K562 (cell line): ENCODE results near the gene IL6R. TPM values are rescaled to one million over a fixed set of nuclear protein-coding genes. Genes with fewer than 3 reads are reported as not detected.

ENCODE experiments used
- ATAC-seq: fragments of 200-7000 bp; cut with Tn5 transposase; 3 replicates; pipeline ENCODE4 v1.9.1; 2020; ENCODE audit warnings: moderate library complexity
- BruUV-seq: library from RNA; stranded (reverse); fragments of 400-500 nt; replicated peaks from 2 replicates; lab custom pipeline; 2021; lab: Mats Ljungman, UMichigan
- CTCF ChIA-PET: fragments of 300-600 bp; formaldehyde crosslinking; extraction: SDS; loops from one replicate; lab custom pipeline; 2021; ENCODE audit warnings: low intra/inter-chr PET ratio; lab: Yijun Ruan, JAX
- POLR2A ChIA-PET: fragments of 300-600, 350-650 bp; sonication (Branson Sonifier 250); formaldehyde crosslinking; extraction: SDS; loops from one replicate; lab custom pipeline; 2021; ENCODE audit warnings: antibody characterized with exemption, inconsistent platforms; lab: Yijun Ruan, JAX
- DNase-seq, 4 experiments: peaks; one replicate each; pipeline versions ENCODE4 v3.0.0 to v3.0.0-alpha.2; 2011 to 2018; ENCODE audit warnings: low spot score in 3 of 4, mixed read lengths in 3 of 4; ENCODE audit errors: extremely low read depth in 1 of 4
- FAIRE-seq: peaks from 2 replicates; lab custom pipeline; 2011; peaks lifted over from hg19 to GRCh38; lab: Jason Lieb, UNC
- H2AFZ ChIP-seq: 2 replicates; pipeline ENCODE4 v1.6.0; 2011; ENCODE audit warnings: low read depth, low read length, control low read depth, inconsistent platforms
- H3K27ac ChIP-seq: fragments of 200-600 bp; 3 replicates; pipeline ENCODE4 v1.8.0; 2011; ENCODE audit warnings: low read depth, mild to moderate bottlenecking, control low read depth, inconsistent platforms, low read length, moderate library complexity, mixed read lengths; ENCODE audit errors: extremely low read depth
- H3K27me3 ChIP-seq, 2 experiments: fragments of 300-600 bp in 1 of 2; 2 replicates in 1 of 2; 3 replicates in 1 of 2; pipeline versions ENCODE4 v1.6.0 to v1.8.0; 2011; ENCODE audit warnings: inconsistent platforms in 2 of 2, low read length in 2 of 2, mild to moderate bottlenecking in 1 of 2, mixed read lengths in 1 of 2, moderate library complexity in 1 of 2; ENCODE audit not compliant: control insufficient read depth in 2 of 2, insufficient read depth in 2 of 2
- H3K36me3 ChIP-seq: fragments of 300-600 bp; 3 replicates; pipeline ENCODE4 v1.8.0; 2011; ENCODE audit warnings: mild to moderate bottlenecking, low read length, inconsistent platforms; ENCODE audit not compliant: control insufficient read depth, insufficient read depth
- H3K4me1 ChIP-seq, 2 experiments: fragments of 200-600 bp in 1 of 2; replicated peaks in 1 of 2; 2 replicates in 1 of 2; 3 replicates in 1 of 2; pipeline versions ENCODE4 v1.5.1 to v1.8.0; 2011; ENCODE audit warnings: inconsistent platforms in 2 of 2, low read length in 2 of 2, mild to moderate bottlenecking in 1 of 2, mixed read lengths in 1 of 2, moderate library complexity in 1 of 2; ENCODE audit not compliant: control insufficient read depth in 2 of 2, insufficient read depth in 2 of 2
- H3K4me2 ChIP-seq: 2 replicates; pipeline ENCODE4 v1.6.1; 2011; ENCODE audit warnings: low read length, control low read depth, inconsistent platforms, mixed read lengths; ENCODE audit not compliant: insufficient read depth
- H3K4me3 ChIP-seq: fragments of 200-600 bp; sonication (generic), shearing (Covaris generic); 2 replicates; pipeline ENCODE4 v1.5.1; 2016; ENCODE audit warnings: control low read depth, inconsistent platforms
- H3K79me2 ChIP-seq: fragments of 200-600 bp; 3 replicates; pipeline ENCODE4 v1.8.0; 2011; ENCODE audit warnings: low read length, inconsistent platforms; ENCODE audit not compliant: control insufficient read depth, insufficient read depth
- H3K9ac ChIP-seq, 2 experiments: 2 replicates each; pipeline versions ENCODE4 v1.6.0 to v1.6.1; 2011; ENCODE audit warnings: low read depth in 2 of 2, low read length in 2 of 2, control low read depth in 1 of 2, inconsistent platforms in 1 of 2, mild to moderate bottlenecking in 1 of 2, mixed read lengths in 1 of 2; ENCODE audit not compliant: insufficient read depth in 1 of 2
- H3K9me1 ChIP-seq: one replicate; pipeline ENCODE4 v1.6.0; 2011; ENCODE audit warnings: inconsistent platforms, mild to moderate bottlenecking, low read length, moderate library complexity; ENCODE audit not compliant: control insufficient read depth, insufficient read depth
- H3K9me3 ChIP-seq: replicated peaks from 2 replicates; pipeline ENCODE4 v1.5.1; 2011; ENCODE audit warnings: low read depth, low read length, inconsistent platforms; ENCODE audit not compliant: control insufficient read depth, insufficient read depth
- H4K20me1 ChIP-seq: replicated peaks from 2 replicates; pipeline ENCODE4 v1.6.1; 2011; ENCODE audit warnings: low read length, inconsistent platforms, mixed read lengths; ENCODE audit not compliant: control insufficient read depth, insufficient read depth
- CTCFL ChIP-seq: IDR thresholded peaks from 2 replicates; pipeline ENCODE4 v1.6.1; 2011; ENCODE audit warnings: borderline replicate concordance, low read depth, mild to moderate bottlenecking, moderate library complexity, low read length; ENCODE audit not compliant: insufficient read depth, poor library complexity, severe bottlenecking
- EWSR1 ChIP-seq: fragments of 450-650 bp; IDR thresholded peaks from 2 replicates; pipeline ENCODE4 v1.6.1; 2018; ENCODE audit warnings: borderline replicate concordance, mild to moderate bottlenecking, low read depth, moderate library complexity; ENCODE audit not compliant: partially characterized antibody
- MCM7 ChIP-seq, 2 experiments: fragments of 450-650 bp; IDR thresholded peaks; 2 replicates each; pipeline ENCODE4 v1.6.1; 2016 to 2018
- RBM14 ChIP-seq: fragments of 200-400 bp; formaldehyde crosslinking; IDR thresholded peaks from 2 replicates; pipeline ENCODE4 v1.6.1; 2018; ENCODE audit warnings: low read depth, mild to moderate bottlenecking, low read length, moderate library complexity, borderline replicate concordance; ENCODE audit not compliant: insufficient read depth
- SIRT6 ChIP-seq: IDR thresholded peaks from one replicate; pipeline ENCODE4 v1.6.1; 2012; ENCODE audit warnings: low read depth, mild to moderate bottlenecking, control low read depth, inconsistent platforms, low read length, moderate library complexity
- SMARCA4 ChIP-seq: fragments of 450-650 bp; IDR thresholded peaks from 2 replicates; pipeline ENCODE4 v1.6.1; 2016
- SMARCE1 ChIP-seq: fragments of 450-650 bp; IDR thresholded peaks from 2 replicates; pipeline ENCODE4 v1.7.1; 2016; ENCODE audit warnings: mild to moderate bottlenecking
- TRIM25 ChIP-seq: fragments of 450-650 bp; IDR thresholded peaks from 2 replicates; pipeline ENCODE4 v1.7.0; 2016; ENCODE audit warnings: borderline replicate concordance
- ZNF41 ChIP-seq: fragments of 250-450 bp; sonication (Bioruptor Pico); conservative IDR thresholded peaks from 2 replicates; pipeline ENCODE4 v1.4.0; 2020; ENCODE audit warnings: mild to moderate bottlenecking
- WGBS: fragments of 100-300 bp; shearing (Covaris generic); methylation state at CpG from one replicate; pipeline ENCODE4 v1.1.6; 2016; ENCODE audit warnings: low coverage, mixed read lengths; ENCODE audit not compliant: insufficient coverage; ENCODE audit errors: missing lambda C conversion rate; 5-methylcytosine and 5-hydroxymethylcytosine counted together
- in situ Hi-C: fragments of 300-500 bp; cut with MboI; formaldehyde crosslinking; loops from 4 replicates; pipeline ENCODE4 v1.15.0; 2018; ENCODE audit warnings: inconsistent platforms, mixed read lengths
- intact Hi-C: fragments of 100-400 bp; cut with micrococcal nuclease; formaldehyde crosslinking; loops from 2 replicates; pipeline ENCODE4 v1.14.2; 2022
- polyA plus RNA-seq, 8 experiments: library from polyadenylated mRNA; depleted of rRNA in 4 of 8; stranded (reverse) in 5 of 8; unstranded in 3 of 8; fragments of >200 nt; fragmentation: Nextera tagmentation in 2 of 8; fragmentation: Illumina TruSeq in 1 of 8; extraction: Ambion mirVana in 2 of 8; extraction: Trizol in 1 of 8; gene quantifications; 2 replicates each; pipeline versions ENCODE4 v1.2.1 to v1.2.3, GENCODE V29; 2011 to 2014; ENCODE audit warnings: inconsistent platforms in 1 of 8, missing spikeins in 1 of 8
- total RNA-seq, 7 experiments: library from RNA; depleted of rRNA in 6 of 7; stranded (reverse); fragments of >200 nt in 6 of 7; fragmentation: Illumina TruSeq in 2 of 7; extraction: Trizol in 2 of 7; gene quantifications; 2 replicates each; pipeline versions ENCODE4 v1.2.1 to v1.2.3, GENCODE V29; 2011 to 2021; ENCODE audit warnings: low replicate concordance in 1 of 7

Gene IL6R
- total and polyA plus RNA-seq, 9 of the 15 experiments (the other 6 are each of a cell fraction or from before 2014, with no cell fraction given): 0.05 to 1.1 (median 0.11) TPM; not detected in 2

- BruUV-seq: no TSS peak
- ChIA-PET POLR2A (interaction anchor here (0.9 to 1.7 kb wide), 2 partner anchors 8 to 11 kb away, joined by 3 to 7 read pairs; no protein-coding TSS in a partner anchor), CTCF (no interaction called here)
- Histone ChIP-seq H3K27ac (no peak overlapping the region), H4K20me1 (no peaks in the 10 kb centered on the region), H3K27me3 (peaks cover under 1 to 3% of the 10 kb centered on the region in 2 experiments; a peak in 1 of 5 replicates), H3K4me3 (no peak overlapping the region), H3K4me2 (no peak overlapping the region), H3K4me1 (peaks cover 14 to 37% of the 10 kb centered on the region in 2 experiments), H3K36me3 (no peaks in the 10 kb centered on the region), H3K9ac (0 out of 4 replicates have a peak overlapping the region, but pooled peaks of 1 of the 2 experiments have one; percentile 22), H2AFZ (peak overlapping the region; percentile 36; the same call in 1 of the 2 replicates), H3K9me1 (peaks cover 3% of the 10 kb centered on the region), H3K79me2 (no peaks in the 10 kb centered on the region), H3K9me3 (no peaks in the 10 kb centered on the region)
- intact Hi-C loops (no loop called here), in situ Hi-C loops (loop anchor here (5.0 kb wide), 2 partner anchors 33 to 68 kb away; partner anchors contain the start of gene UBE2Q1)
- no peak for FAIRE-seq
- 38% methylated on average over 16 of the region's 20 CpGs for WGBS
- TF ChIP-seq SMARCA4: no peak
- no peak for TF ChIP-seq MCM7 (IDR thresholded peaks at IDR 0.05)
- no peak for TF ChIP-seq ZNF41 (CRISPR knock-in tag)
- TF ChIP-seq EWSR1: no peak
- no peak for TF ChIP-seq CTCFL
- TF ChIP-seq RBM14: no peak
- TF ChIP-seq TRIM25: no peak
- no peak for TF ChIP-seq SMARCE1
- TF ChIP-seq SIRT6: no peak
- ATAC-seq: no peak
- DNase-seq: no peak
These were observed 83.8 kb downstream of the IL6R start for GRCh38 chr1:154488922-154489321.
